H1 (cell line): ENCODE measurements around the gene OR1M1. TPM values are rescaled to one million over a fixed set of nuclear protein-coding genes. Genes with fewer than 3 reads are reported as not detected.
A peak's percentile ranks its signal among the peaks of the same experiment; 100 is the strongest.

Source experiments
- RBBP5 ChIP-seq: IDR thresholded peaks from 2 replicates; pipeline ENCODE4 v1.7.1; 2012; ENCODE audit warnings: low read depth, mild to moderate bottlenecking, inconsistent platforms, low read length, moderate library complexity, borderline replicate concordance
- RFX5 ChIP-seq: IDR thresholded peaks from 2 replicates; pipeline ENCODE4 v1.6.1; 2011; ENCODE audit warnings: low read depth, low read length, improper control_type of control experiment, borderline replicate concordance
- SRF ChIP-seq: IDR thresholded peaks from 2 replicates; pipeline ENCODE4 v1.6.1; 2011; ENCODE audit warnings: mild to moderate bottlenecking, low read depth, low read length, moderate library complexity
- TBP ChIP-seq: IDR thresholded peaks from 2 replicates; pipeline ENCODE4 v1.6.1; 2011; ENCODE audit warnings: low read depth, low read length, improper control_type of control experiment
- polyA plus RNA-seq, 7 experiments: library from polyadenylated mRNA; depleted of rRNA in 3 of 7; stranded (reverse) in 5 of 7; unstranded in 2 of 7; fragments of >200 nt in 5 of 7; fragments of 200-250 nt in 2 of 7; gene quantifications; 1 replicate in 5 of 7; 2 replicates in 1 of 7; 4 replicates in 1 of 7; pipeline versions ENCODE4 v1.2.1 to v1.2.3, GENCODE V29; 2011 to 2013; ENCODE audit warnings: missing spikeins in 2 of 7, mixed read lengths in 2 of 7
- total RNA-seq: library from RNA; stranded (reverse); fragmentation: NEBNext Ultra II Directional; extraction: Animal tissue kit (Norgen Biotek cat#: 25700); gene quantifications from 2 replicates; pipeline ENCODE4 v1.2.1, GENCODE V29; 2021

The OR1M1 gene
- total and polyA plus RNA-seq, 2 of the 8 experiments (the other 6 are each of a cell fraction or from before 2014, with no cell fraction given) = 0.12 TPM; not detected in 1

GRCh38 chr19:9140159-9140874, 53.5 kb downstream of the OR1M1 start, which contains the start of gene ZNF317 (continued):
- TF ChIP-seq RBBP5 (peak; percentile 80; the same call in 1 of the 2 replicates), SRF (no peak), TBP (peak; percentile 85), RFX5 (no peak)
